GM23338 (cell line): Measurements from ENCODE around the gene TYW3. TPM values are rescaled to one million over a fixed set of nuclear protein-coding genes. Genes with fewer than 3 reads are reported as not detected.

Source experiments
- ATAC-seq: fragments of 200-7000 bp; cut with Tn5 transposase; 3 replicates; pipeline ENCODE4 v1.9.1; 2020
- DNase-seq: peaks from one replicate; pipeline ENCODE4 v3.0.0-alpha.2; 2015; ENCODE audit warnings: low spot score
- H2AFZ ChIP-seq: fragments of 200-600 bp; sonication (generic); 2 replicates; pipeline ENCODE4 v1.8.0; 2016; ENCODE audit warnings: antibody characterized with exemption, mild to moderate bottlenecking, moderate library complexity
- H3F3A ChIP-seq: fragments of 200-600 bp; sonication (generic); replicated peaks from 2 replicates; pipeline ENCODE4 v1.8.0; 2017; ENCODE audit warnings: antibody characterized with exemption, mixed run types, low read depth
- H3K27ac ChIP-seq: fragments of 200-600 bp; sonication (generic); 2 replicates; pipeline ENCODE4 v1.6.1; 2016; ENCODE audit warnings: low read depth
- H3K27me3 ChIP-seq: fragments of 200-600 bp; sonication (generic); 2 replicates; pipeline ENCODE4 v1.8.0; 2016; ENCODE audit warnings: mild to moderate bottlenecking, mixed run types, moderate library complexity; ENCODE audit not compliant: insufficient read depth
- H3K36me3 ChIP-seq: fragments of 200-600 bp; sonication (generic); 2 replicates; pipeline ENCODE4 v1.8.0; 2016; ENCODE audit warnings: mild to moderate bottlenecking; ENCODE audit not compliant: insufficient read depth
- H3K4me1 ChIP-seq: fragments of 200-600 bp; sonication (generic); 2 replicates; pipeline ENCODE4 v1.8.0; 2016; ENCODE audit warnings: mild to moderate bottlenecking, moderate library complexity; ENCODE audit not compliant: insufficient read depth
- H3K4me2 ChIP-seq: fragments of 200-600 bp; sonication (generic); 2 replicates; pipeline ENCODE4 v1.7.1; 2017; ENCODE audit warnings: mixed run types
- H3K4me3 ChIP-seq: fragments of 200-600 bp; sonication (generic); 2 replicates; pipeline ENCODE4 v1.6.1; 2016; ENCODE audit warnings: mixed run types
- H3K79me2 ChIP-seq: fragments of 200-600 bp; sonication (generic); replicated peaks from 2 replicates; pipeline ENCODE4 v1.8.0; 2017; ENCODE audit warnings: mild to moderate bottlenecking; ENCODE audit not compliant: insufficient read depth
- H3K9me2 ChIP-seq: fragments of 200-600 bp; sonication (generic); 2 replicates; pipeline ENCODE4 v1.8.0; 2017; ENCODE audit not compliant: insufficient read depth
- H4K20me1 ChIP-seq: fragments of 200-600 bp; sonication (generic); replicated peaks from 2 replicates; pipeline ENCODE4 v1.8.0; 2017; ENCODE audit warnings: mild to moderate bottlenecking; ENCODE audit not compliant: insufficient read depth
- H3K27ac Mint-ChIP-seq: 2 replicates; pipeline ENCODE4 v1.8.0; 2020; ENCODE audit warnings: inconsistent platforms, mild to moderate bottlenecking, moderate library complexity, mixed read lengths
- H3K27me3 Mint-ChIP-seq: 3 replicates; pipeline ENCODE4 v1.8.0; 2022; ENCODE audit warnings: low read depth, mild to moderate bottlenecking, moderate library complexity, mixed read lengths, inconsistent platforms; ENCODE audit not compliant: insufficient read depth, poor library complexity
- H3K36me3 Mint-ChIP-seq: 3 replicates; pipeline ENCODE4 v1.8.0; 2021; ENCODE audit warnings: low read depth, mild to moderate bottlenecking, inconsistent platforms, moderate library complexity, mixed read lengths
- H3K4me1 Mint-ChIP-seq: 3 replicates; pipeline ENCODE4 v1.8.0; 2020; ENCODE audit warnings: mild to moderate bottlenecking, inconsistent platforms, mixed read lengths
- H3K4me3 Mint-ChIP-seq: 3 replicates; pipeline ENCODE4 v1.8.0; 2021; ENCODE audit warnings: moderate library complexity, mild to moderate bottlenecking, inconsistent platforms, mixed read lengths
- H3K9me3 Mint-ChIP-seq: 3 replicates; pipeline ENCODE4 v1.8.0; 2020; ENCODE audit warnings: moderate library complexity, mild to moderate bottlenecking, inconsistent platforms, mixed read lengths
- EZH2phosphoT487 ChIP-seq: fragments of 200-600 bp; sonication (generic); IDR thresholded peaks from one replicate; pipeline ENCODE4 v1.8.1; 2018; ENCODE audit warnings: antibody characterized with exemption; ENCODE audit not compliant: unreplicated experiment
- JUNB ChIP-seq: IDR thresholded peaks from one replicate; pipeline ENCODE4 v1.6.1; 2016; ENCODE audit warnings: antibody characterized with exemption; ENCODE audit not compliant: unreplicated experiment
- NANOG ChIP-seq: IDR thresholded peaks from 2 replicates; pipeline ENCODE4 v1.6.1; 2016; ENCODE audit warnings: antibody characterized with exemption, borderline replicate concordance
- POLR2AphosphoS5 ChIP-seq: IDR thresholded peaks from 2 replicates; pipeline ENCODE4 v1.6.1; 2016; ENCODE audit warnings: antibody characterized with exemption, low read depth
- STAT1 ChIP-seq: IDR thresholded peaks from one replicate; pipeline ENCODE4 v1.6.1; 2016; ENCODE audit warnings: antibody characterized with exemption; ENCODE audit not compliant: unreplicated experiment
- ZNF114 ChIP-seq: fragments of 250-450 bp; sonication (Bioruptor Pico); IDR thresholded peaks from 2 replicates; pipeline ENCODE4 v1.5.0; 2020; ENCODE audit warnings: mild to moderate bottlenecking, moderate library complexity
- ZNF331 ChIP-seq: fragments of 250-450 bp; sonication (Bioruptor Pico); IDR thresholded peaks from 2 replicates; pipeline ENCODE4 v1.5.0; 2020; ENCODE audit warnings: low read depth, mild to moderate bottlenecking, moderate library complexity
- polyA plus RNA-seq: library from polyadenylated mRNA; unstranded; fragments of >200 nt; fragmentation: Nextera tagmentation; extraction: Ambion mirVana; gene quantifications from 2 replicates; pipeline ENCODE4 v1.2.1, GENCODE V29; 2016
- total RNA-seq: library from RNA; depleted of rRNA; stranded (reverse); fragments of >200 nt; shearing (Covaris generic); gene quantifications from 2 replicates; pipeline ENCODE4 v1.2.3, GENCODE V29; 2014
- TF ChIP-seq, protein P1 (sequence below): fragments of 250-450 bp; sonication (Bioruptor Pico); IDR thresholded peaks from 2 replicates; pipeline ENCODE4 v1.5.0; 2020; ENCODE audit warnings: mild to moderate bottlenecking, moderate library complexity
- TF ChIP-seq, protein P2 (sequence below): IDR thresholded peaks from 2 replicates; pipeline ENCODE4 v1.6.1; 2016; ENCODE audit warnings: antibody characterized with exemption
- TF ChIP-seq, protein P3 (sequence below), 2 experiments: fragments of 200-600 bp in 1 of 2; sonication (generic) in 1 of 2; conservative IDR thresholded peaks; 2 replicates each; pipeline versions ENCODE4 v1.5.1 to v1.6.1; 2016 to 2017; ENCODE audit warnings: antibody characterized with exemption in 2 of 2, low read depth in 2 of 2, mild to moderate bottlenecking in 2 of 2, moderate library complexity in 1 of 2

Gene TYW3
- total and polyA plus RNA-seq, 2 experiments from 2014 or later: 29.6 to 66.8 TPM

- TF ChIP-seq, protein P1, sequence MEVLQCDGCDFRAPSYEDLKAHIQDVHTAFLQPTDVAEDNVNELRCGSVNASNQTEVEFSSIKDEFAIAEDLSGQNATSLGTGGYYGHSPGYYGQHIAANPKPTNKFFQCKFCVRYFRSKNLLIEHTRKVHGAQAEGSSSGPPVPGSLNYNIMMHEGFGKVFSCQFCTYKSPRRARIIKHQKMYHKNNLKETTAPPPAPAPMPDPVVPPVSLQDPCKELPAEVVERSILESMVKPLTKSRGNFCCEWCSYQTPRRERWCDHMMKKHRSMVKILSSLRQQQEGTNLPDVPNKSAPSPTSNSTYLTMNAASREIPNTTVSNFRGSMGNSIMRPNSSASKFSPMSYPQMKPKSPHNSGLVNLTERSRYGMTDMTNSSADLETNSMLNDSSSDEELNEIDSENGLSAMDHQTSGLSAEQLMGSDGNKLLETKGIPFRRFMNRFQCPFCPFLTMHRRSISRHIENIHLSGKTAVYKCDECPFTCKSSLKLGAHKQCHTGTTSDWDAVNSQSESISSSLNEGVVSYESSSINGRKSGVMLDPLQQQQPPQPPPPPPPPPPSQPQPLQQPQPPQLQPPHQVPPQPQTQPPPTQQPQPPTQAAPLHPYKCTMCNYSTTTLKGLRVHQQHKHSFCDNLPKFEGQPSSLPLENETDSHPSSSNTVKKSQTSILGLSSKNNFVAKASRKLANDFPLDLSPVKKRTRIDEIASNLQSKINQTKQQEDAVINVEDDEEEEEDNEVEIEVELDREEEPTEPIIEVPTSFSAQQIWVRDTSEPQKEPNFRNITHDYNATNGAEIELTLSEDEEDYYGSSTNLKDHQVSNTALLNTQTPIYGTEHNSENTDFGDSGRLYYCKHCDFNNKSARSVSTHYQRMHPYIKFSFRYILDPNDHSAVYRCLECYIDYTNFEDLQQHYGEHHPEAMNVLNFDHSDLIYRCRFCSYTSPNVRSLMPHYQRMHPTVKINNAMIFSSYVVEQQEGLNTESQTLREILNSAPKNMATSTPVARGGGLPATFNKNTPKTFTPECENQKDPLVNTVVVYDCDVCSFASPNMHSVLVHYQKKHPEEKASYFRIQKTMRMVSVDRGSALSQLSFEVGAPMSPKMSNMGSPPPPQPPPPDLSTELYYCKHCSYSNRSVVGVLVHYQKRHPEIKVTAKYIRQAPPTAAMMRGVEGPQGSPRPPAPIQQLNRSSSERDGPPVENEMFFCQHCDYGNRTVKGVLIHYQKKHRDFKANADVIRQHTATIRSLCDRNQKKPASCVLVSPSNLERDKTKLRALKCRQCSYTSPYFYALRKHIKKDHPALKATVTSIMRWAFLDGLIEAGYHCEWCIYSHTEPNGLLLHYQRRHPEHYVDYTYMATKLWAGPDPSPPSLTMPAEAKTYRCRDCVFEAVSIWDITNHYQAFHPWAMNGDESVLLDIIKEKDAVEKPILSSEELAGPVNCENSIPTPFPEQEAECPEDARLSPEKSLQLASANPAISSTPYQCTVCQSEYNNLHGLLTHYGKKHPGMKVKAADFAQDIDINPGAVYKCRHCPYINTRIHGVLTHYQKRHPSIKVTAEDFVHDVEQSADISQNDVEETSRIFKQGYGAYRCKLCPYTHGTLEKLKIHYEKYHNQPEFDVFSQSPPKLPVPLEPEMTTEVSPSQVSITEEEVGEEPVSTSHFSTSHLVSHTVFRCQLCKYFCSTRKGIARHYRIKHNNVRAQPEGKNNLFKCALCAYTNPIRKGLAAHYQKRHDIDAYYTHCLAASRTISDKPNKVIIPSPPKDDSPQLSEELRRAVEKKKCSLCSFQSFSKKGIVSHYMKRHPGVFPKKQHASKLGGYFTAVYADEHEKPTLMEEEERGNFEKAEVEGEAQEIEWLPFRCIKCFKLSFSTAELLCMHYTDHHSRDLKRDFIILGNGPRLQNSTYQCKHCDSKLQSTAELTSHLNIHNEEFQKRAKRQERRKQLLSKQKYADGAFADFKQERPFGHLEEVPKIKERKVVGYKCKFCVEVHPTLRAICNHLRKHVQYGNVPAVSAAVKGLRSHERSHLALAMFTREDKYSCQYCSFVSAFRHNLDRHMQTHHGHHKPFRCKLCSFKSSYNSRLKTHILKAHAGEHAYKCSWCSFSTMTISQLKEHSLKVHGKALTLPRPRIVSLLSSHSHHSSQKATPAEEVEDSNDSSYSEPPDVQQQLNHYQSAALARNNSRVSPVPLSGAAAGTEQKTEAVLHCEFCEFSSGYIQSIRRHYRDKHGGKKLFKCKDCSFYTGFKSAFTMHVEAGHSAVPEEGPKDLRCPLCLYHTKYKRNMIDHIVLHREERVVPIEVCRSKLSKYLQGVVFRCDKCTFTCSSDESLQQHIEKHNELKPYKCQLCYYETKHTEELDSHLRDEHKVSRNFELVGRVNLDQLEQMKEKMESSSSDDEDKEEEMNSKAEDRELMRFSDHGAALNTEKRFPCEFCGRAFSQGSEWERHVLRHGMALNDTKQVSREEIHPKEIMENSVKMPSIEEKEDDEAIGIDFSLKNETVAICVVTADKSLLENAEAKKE (CRISPR knock-in tag): no peak
- TF ChIP-seq POLR2AphosphoS5: no peak
- TF ChIP-seq ZNF114 (CRISPR knock-in tag): no peak
- no peak for TF ChIP-seq ZNF331 (CRISPR knock-in tag)
These were observed 39.5 kb upstream of the TYW3 start (continued) for GRCh38 chr1:74693473-74693872.

DNA sequence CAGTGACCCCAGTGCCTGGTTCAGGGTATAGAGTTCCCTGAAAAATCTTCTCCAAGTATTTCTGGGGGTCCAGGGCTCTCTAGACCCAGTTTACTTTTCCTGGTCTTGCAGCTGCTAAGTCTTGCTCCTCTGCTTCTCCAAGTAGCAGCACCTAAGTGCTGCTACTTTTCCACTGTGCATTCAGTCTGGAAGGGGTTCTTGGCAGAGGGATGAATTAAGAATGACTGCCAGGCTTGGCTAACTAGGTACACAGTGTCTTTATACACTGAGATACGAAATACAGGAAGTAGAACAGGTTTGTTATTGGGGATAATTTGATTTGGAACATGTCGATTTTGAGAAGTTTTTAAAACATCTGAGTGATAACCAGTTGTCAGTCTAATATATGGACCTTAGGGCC lies 35.1 kb upstream of the TYW3 start:
- no peak for ATAC-seq
- no peaks in the 10 kb centered on the region for H3K79me2 ChIP-seq
- TF ChIP-seq POLR2AphosphoS5 (no peak), STAT1 (no peak)
- DNase-seq: no peak
- no peaks in the 10 kb centered on the region for H3K9me3 Mint-ChIP-seq
- no peaks in the 10 kb centered on the region for H3K4me1 ChIP-seq
- H3K27ac ChIP-seq: no peak overlapping the region
- H3K4me3 Mint-ChIP-seq: no peak overlapping the region
- H3K27ac Mint-ChIP-seq: no peak overlapping the region
- H3K4me1 Mint-ChIP-seq: no peaks in the 10 kb centered on the region
- H4K20me1 ChIP-seq: 0 out of 2 replicates have a peak, but pooled peaks cover 2% of the 10 kb centered on the region
- H3K27me3 ChIP-seq: no peaks in the 10 kb centered on the region
- H3K9me2 ChIP-seq: no peaks in the 10 kb centered on the region
- H3K4me2 ChIP-seq: no peak overlapping the region
- no peaks in the 10 kb centered on the region for H3K27me3 Mint-ChIP-seq
- H3K4me3 ChIP-seq: no peak overlapping the region
- no peaks in the 10 kb centered on the region for H3K36me3 ChIP-seq
- H2AFZ ChIP-seq: no peak overlapping the region
- H3K36me3 Mint-ChIP-seq: no peaks in the 10 kb centered on the region
- H3F3A ChIP-seq: no peaks in the 10 kb centered on the region

- Histone ChIP-seq H3K27me3 (no peaks in the 10 kb centered on the region), H4K20me1 (0 out of 2 replicates have a peak, but pooled peaks cover 2% of the 10 kb centered on the region), H3K4me1 (no peaks in the 10 kb centered on the region), H3K79me2 (no peaks in the 10 kb centered on the region), H3K4me3 (no peak overlapping the region), H3K27ac (no peak overlapping the region), H3K4me2 (no peak overlapping the region), H3K9me2 (no peaks in the 10 kb centered on the region), H2AFZ (no peak overlapping the region), H3K36me3 (no peaks in the 10 kb centered on the region), H3F3A (no peaks in the 10 kb centered on the region)
- H3K27ac Mint-ChIP-seq: no peak overlapping the region
- ATAC-seq: no peak
- no peak overlapping the region for H3K4me3 Mint-ChIP-seq
- H3K27me3 Mint-ChIP-seq: no peaks in the 10 kb centered on the region
- no peaks in the 10 kb centered on the region for H3K4me1 Mint-ChIP-seq
- no peak for DNase-seq
- no peaks in the 10 kb centered on the region for H3K36me3 Mint-ChIP-seq
- H3K9me3 Mint-ChIP-seq: no peaks in the 10 kb centered on the region
- TF ChIP-seq, protein P2, sequence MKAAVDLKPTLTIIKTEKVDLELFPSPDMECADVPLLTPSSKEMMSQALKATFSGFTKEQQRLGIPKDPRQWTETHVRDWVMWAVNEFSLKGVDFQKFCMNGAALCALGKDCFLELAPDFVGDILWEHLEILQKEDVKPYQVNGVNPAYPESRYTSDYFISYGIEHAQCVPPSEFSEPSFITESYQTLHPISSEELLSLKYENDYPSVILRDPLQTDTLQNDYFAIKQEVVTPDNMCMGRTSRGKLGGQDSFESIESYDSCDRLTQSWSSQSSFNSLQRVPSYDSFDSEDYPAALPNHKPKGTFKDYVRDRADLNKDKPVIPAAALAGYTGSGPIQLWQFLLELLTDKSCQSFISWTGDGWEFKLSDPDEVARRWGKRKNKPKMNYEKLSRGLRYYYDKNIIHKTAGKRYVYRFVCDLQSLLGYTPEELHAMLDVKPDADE: no peak
- TF ChIP-seq NANOG: no peak
- no peak for TF ChIP-seq EZH2phosphoT487
- TF ChIP-seq, protein P3, sequence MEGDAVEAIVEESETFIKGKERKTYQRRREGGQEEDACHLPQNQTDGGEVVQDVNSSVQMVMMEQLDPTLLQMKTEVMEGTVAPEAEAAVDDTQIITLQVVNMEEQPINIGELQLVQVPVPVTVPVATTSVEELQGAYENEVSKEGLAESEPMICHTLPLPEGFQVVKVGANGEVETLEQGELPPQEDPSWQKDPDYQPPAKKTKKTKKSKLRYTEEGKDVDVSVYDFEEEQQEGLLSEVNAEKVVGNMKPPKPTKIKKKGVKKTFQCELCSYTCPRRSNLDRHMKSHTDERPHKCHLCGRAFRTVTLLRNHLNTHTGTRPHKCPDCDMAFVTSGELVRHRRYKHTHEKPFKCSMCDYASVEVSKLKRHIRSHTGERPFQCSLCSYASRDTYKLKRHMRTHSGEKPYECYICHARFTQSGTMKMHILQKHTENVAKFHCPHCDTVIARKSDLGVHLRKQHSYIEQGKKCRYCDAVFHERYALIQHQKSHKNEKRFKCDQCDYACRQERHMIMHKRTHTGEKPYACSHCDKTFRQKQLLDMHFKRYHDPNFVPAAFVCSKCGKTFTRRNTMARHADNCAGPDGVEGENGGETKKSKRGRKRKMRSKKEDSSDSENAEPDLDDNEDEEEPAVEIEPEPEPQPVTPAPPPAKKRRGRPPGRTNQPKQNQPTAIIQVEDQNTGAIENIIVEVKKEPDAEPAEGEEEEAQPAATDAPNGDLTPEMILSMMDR (conservative IDR thresholded peaks at IDR 0.05; ENCODE audit: low read depth in 2 of 2): no peak
- no peak for TF ChIP-seq JUNB
These were observed 33.6 kb upstream of the TYW3 start for GRCh38 chr1:74699331-74699730.
